GM18505 (cell line): ENCODE data around the gene FAM89B.
"Not testable (repeated sequence)": the region's sequence is repeated elsewhere in the genome, so short reads cannot be mapped to it uniquely, and the experiment has no call there.

ENCODE experiments used
- ATAC-seq: cut with Tn5 transposase; IDR thresholded peaks from one replicate; pipeline ENCODE4 v1.9.1; 2021; ENCODE audit not compliant: unreplicated experiment
- POLR2A ChIP-seq: IDR thresholded peaks from 4 replicates; pipeline ENCODE4 v1.6.1; 2011; ENCODE audit warnings: borderline replicate concordance; ENCODE audit not compliant: insufficient read depth, insufficient read length; ENCODE audit errors: extremely low read depth

Gene FAM89B

DNA sequence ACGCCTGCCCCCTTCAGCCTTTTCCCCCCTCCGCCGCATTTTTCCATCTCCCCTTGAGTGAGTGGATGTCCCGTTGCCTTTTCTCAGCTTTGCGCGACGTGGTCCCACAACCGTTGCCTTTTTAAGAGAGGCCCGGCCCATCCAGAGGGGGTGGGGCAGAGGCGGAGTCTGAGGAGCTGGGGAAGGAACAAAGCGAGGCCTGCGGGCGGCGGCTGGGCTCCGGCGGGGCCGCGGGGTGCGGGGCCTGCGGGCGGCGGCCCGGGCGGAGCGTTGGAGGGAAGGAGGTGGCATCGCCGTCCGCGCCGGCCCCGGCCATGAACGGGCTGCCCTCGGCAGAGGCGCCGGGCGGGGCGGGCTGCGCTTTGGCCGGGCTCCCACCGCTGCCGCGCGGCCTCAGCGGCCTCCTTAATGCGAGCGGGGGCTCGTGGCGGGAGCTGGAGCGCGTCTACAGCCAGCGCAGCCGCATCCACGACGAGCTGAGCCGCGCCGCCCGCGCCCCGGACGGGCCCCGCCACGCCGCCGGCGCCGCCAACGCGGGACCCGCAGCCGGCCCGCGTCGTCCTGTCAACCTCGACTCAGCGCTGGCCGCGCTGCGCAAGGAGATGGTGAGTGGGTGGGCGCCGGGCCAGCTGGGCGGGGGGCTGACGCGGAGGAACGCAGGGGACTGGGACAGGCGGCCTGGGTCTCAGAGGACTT, at the start of gene FAM89B:
Gene FAM89B (plus strand): TSS at position 183 of the 696 bp plus-strand sequence. CDS start 132 bp downstream, at position 315.
- peak; percentile 54 for TF ChIP-seq POLR2A
- ATAC-seq = no peak

DNA sequence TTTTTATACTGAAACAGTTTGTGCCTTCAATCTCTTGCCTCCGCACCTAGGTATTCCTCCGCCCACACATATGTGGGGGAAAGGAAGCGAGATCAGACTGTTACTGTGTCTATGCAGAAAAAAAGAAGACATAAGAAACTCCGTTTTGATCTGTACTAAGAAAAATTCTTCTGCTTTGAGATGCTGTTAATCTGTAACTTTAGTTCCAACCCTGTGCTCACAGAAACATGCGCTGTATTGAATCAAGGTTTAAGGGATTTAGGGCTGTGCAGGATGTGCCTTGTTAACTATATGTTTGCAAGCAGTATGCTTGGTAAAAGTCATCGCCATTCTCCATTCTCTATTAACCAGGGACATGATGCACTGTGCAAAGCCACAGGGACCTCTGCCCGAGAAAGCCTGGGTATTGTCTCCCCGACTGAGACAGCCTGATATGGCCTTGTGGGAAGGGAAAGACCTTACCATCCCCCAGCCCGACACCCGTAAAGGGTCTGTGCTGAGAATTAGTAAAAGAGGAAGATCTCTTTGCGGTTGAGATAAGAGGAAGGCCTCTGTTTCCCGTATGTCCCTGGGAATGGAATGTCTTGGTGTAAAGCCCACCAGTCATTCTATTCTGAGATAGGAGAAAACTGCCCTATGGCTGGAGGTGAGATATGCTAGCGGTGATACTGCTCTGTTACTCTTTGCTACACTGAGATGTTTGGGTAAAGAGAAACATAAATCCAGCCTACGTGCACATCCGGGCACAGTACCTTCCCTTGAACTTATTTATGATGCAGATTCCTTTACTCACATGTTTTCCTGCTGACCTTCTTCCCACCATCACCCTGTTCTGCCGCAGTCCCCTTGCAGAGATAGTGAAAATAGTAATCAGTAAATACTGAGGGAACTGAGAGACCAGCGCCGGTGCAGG, 49.4 kb upstream of the FAM89B start:
- not testable (repeated sequence) for ATAC-seq

DNA sequence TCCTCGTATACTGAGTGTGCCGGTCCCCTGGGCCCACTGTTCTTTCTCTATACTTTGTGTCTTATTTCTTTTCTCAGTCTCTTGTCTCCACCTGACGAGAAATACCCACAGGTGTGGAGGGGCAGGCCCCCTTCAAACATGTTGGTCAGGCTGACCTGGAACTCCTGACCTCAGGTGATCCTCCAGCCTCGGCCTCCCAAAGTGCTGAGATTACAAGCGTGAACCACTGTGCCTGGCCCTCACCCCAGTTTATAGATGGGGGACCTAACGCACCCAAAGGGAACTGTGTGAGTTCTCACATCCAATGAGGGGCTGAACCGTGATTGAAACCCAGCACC, 48.7 kb upstream of the FAM89B start:
- not testable (repeated sequence) for ATAC-seq

DNA sequence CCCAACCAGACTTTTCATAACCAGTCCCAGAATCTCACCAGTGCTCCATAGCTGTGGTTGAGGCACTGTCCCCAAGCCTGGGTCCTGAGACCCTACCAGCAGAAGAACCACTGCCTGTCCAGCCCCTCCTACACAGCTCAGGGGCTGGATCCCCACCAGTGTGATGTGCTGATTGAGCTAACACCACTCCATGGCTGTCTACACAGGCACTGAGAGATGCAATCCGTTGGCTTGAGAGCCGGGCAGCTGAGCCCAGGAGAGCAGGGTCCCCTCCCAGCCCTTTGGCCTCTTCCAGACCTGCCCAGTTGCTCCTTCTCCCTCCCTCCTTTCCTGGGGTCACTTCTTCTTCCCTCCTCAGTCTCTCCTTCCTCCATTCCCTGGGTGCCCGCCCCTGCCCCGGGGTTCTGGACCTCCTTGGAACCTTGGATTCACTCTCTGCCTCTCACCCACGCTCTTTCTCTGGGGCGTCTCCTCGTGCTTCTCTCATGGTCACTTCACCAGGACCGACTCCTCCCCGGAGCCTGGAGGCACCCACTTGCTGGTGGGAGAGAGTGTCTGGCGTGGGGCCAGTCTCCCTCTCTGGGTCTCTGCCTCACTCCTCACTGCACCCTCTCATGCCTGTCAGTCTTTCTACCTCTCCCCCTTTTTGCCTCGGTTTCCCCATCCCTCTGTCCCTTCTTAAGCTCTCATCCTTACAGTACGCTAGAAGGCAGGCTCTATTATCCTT, 48.2 kb upstream of the FAM89B start:
- no peak for ATAC-seq
- TF ChIP-seq POLR2A = no peak

DNA sequence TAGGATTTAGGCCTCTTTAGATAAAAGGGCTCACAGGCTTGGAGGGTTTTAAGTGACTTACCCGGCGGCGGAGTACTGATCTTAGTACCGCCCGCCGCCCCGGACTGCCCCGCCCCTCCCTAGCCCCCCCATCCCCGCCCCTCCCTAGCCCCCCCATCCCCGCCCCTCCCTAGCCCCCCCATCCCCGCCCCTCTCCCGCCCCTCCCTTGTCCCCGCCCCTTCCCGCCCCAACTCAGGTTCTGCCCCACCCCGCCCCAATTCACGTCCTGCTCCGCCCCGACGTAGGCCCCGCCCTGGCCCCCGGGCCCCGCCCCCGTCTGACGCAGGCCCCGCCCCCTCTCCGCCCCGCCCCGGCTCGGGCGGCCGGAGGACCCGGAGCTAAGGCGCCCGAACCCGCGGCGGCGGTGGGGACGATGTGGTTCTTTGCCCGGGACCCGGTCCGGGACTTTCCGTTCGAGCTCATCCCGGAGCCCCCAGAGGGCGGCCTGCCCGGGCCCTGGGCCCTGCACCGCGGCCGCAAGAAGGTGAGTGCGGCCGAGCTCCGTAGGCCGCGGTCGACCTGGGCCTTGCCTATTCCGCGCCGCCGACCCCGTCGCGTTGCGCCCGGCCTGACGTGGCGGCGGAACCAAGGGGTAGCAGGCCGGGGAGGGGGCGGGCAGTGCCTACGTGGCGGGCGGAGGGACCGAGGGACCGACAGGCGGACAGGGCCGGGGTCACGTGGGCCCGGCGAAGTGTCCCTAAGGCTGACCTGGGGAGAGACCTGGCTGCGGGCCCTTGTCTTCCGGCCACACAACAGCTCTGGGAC, 47.4 kb upstream of the FAM89B start, which contains the start of gene SCYL1:
Gene SCYL1 (plus strand): TSS at position 343 of the 805 bp plus-strand sequence. CDS start 71 bp downstream, at position 414.
- TF ChIP-seq POLR2A = peak; percentile 69
- ATAC-seq = peak; percentile 64

DNA sequence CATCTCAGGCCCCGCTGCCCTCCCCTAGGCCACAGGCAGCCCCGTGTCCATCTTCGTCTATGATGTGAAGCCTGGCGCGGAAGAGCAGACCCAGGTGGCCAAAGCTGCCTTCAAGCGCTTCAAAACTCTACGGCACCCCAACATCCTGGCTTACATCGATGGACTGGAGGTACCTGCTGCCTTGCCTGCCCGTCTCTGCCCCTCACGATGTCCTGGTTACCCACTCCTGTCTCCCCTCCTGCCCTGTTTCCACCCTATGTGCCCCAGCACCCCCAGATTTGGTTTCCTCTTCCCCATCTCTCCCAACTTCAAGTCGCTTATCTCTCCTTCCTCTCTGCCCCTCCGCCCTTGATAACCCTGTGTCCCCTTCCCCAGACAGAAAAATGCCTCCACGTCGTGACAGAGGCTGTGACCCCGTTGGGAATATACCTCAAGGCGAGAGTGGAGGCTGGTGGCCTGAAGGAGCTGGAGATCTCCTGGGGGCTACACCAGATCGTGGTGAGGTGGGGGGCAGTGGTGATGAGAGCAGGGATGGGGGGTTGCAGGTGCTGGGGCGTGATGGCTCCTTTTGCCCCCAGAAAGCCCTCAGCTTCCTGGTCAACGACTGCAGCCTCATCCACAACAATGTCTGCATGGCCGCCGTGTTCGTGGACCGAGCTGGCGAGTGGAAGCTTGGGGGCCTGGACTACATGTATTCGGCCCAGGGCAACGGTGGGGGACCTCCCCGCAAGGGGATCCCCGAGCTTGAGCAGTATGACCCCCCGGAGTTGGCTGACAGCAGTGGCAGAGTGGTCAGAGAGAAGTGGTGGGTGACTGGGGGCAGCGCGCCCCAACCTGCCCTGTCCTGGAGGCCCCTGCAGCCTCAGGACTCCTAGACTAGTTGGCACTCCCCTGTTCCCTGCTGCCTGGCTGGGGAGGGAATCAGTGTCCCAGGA, 46.5 kb upstream of the FAM89B start:
- no peak for TF ChIP-seq POLR2A
- no peak for ATAC-seq

DNA sequence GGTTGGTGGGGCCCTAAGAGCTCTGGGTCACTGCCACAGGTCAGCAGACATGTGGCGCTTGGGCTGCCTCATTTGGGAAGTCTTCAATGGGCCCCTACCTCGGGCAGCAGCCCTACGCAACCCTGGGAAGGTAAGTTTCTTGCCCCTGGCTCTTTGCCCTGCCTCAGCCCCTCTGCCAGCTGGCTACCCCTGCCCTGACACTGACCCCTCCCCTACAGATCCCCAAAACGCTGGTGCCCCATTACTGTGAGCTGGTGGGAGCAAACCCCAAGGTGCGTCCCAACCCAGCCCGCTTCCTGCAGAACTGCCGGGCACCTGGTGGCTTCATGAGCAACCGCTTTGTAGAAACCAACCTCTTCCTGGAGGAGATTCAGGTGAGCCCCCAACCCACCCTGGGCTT, 45.6 kb upstream of the FAM89B start:
- ATAC-seq = no peak
- no peak for TF ChIP-seq POLR2A

DNA sequence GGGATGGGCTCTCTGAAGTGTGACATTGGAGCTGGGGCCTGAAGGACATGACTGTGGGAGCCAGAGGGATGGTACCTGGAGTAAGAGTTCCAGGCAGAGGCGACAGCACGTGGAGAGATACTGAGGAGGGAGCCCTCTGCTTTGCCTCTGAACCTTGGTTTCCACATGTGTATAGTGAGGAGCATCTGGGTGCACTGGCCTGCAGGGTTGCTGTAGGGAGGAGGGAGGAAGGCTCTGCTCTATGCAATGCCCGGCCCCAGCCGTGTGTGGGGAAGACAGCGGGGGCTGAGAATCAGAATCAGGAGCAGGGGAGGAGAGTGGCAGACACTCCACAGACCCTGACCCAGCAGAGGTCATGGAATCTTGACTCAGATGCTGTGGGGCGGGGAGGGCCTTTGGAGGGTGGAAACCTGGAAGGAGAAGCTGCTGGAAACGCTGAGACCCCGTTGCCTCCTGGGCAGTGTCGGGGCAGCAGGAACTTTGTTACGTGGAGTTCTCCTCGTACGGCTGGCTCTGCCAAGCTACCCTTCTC, 43.5 kb upstream of the FAM89B start:
- no peak for ATAC-seq
- TF ChIP-seq POLR2A = no peak

DNA sequence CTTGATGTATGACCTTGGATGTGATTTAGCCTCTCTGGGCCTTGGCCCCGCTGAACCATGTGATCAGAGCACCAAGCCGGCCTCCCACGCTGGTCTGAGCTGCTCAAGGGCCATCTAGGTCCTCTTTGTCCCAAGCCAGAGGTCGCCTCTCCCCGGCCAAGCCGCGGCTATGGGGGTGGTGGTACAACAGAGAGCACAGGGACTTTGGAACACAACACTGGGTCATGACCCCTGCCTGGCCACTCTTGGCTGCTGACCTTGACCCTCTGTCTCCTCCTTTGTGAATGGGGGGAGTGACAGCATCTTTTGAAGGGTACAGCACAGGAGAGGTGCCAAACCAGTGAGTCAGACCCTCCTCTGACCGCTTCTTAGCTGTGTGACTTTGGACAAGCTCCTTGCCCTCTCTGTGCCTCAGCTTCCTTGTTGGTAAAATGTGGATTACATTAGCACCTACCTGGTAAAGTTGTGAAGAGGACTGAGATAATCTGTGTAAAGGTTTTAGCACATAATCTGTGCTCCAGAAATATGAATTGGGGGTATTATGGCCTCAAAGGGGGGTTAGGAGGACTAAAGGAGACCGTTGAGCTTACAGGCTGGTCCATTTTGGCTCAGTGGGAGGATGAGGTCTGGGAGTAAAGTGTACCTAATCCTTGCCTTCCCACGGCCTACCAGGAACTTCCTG, 42.7 kb upstream of the FAM89B start:
- no peak for TF ChIP-seq POLR2A
- no peak for ATAC-seq

DNA sequence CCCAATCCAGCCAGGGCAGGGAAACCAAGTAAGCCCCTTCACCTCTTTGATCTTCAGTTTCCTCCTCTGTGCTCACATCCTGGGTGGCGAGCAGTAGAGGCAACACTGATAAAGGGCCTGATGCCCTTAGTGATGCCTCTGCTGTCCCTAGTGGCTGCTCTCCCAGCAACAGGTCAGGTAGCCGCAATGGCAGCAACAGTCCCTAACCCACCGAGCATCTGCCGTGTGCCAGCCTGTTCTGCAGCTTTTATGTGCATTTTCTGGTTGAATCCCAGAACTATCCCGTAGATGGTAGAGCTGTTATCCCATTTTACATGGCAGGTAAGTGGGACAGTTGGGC, 42.2 kb upstream of the FAM89B start:
- no peak for ATAC-seq
- no peak for TF ChIP-seq POLR2A

DNA sequence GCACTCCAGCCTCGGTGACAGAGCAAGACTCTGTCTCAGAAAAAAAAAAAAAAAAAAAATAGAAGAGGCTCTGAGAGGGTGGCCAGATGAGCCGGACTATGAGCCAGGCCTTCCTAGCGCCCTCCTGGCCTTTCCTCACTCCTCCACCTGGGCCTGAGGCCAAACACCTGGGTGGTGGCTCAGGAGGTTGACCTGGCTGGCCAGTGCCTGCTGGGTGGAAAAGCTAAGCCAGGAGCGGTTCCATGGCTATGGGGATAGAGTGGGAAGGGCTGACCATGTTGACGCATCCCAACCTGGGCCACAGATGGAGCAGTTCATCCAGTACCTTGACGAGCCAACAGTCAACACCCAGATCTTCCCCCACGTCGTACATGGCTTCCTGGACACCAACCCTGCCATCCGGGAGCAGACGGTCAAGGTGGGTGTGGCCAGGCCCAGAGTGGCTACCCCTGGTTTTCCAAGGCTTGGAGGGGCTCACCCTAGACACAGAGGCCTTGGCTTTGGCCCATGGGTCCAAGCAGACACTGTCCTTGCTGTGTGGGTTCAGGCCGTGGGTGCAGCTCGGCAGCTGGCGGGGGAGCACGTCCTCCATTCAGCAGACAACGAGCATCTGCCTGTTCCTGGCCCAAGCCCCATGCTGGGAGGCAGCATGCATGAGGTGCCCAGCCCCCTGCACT, 39.8 kb upstream of the FAM89B start:
- no peak for TF ChIP-seq POLR2A

More for the DNA sequence above, 39.8 kb upstream of the FAM89B start:
- ATAC-seq = no peak
